Glomerular visceral epithelial cell (primary cell): ENCODE results near the gene MAT2A.
"Not testable (repeated sequence)": the region's sequence is repeated elsewhere in the genome, so short reads cannot be mapped to it uniquely, and the experiment has no call there.

Experiments
- DNase-seq: peaks from one replicate; pipeline ENCODE4 v3.0.0-alpha.2; 2016; ENCODE audit errors: extremely low spot score

Gene MAT2A

DNA sequence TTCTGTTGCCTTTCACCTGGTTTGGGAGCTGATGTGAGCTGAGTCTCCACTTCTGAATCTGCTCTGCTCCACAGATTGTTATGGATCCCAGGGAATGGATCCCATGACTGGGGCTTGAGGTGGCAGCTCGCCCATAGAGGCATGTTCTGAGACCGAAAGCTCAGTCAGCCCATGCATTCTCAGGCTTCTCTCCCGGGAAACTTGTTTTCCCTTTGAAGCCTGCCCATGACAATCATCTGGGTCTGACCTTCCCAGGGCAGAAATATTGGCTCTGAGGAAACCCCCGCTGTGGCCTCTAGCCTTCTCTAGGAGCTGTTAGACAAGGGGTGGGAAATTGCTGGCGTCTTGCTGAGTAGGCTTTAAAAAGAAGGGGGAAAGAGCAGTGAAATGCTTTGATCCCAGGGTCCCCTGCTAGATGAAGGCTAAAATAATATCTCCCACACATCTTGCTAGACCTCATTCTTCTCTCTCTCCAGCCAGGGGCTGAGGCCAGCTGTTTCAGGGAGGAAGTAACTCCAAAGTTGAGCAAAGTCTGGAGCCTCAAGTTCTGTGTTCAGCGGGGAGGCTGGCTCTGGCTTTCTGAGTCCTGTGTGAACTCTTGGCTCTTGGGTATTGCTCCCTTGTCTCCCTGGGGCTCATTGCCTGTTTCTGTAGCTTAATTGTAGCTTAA, 40.4 kb downstream of the MAT2A start:
- no peak for DNase-seq

- DNase-seq, result no peak
Measured at GRCh38 chr2:85580206-85580605, 41.2 kb downstream of the MAT2A start.

DNA sequence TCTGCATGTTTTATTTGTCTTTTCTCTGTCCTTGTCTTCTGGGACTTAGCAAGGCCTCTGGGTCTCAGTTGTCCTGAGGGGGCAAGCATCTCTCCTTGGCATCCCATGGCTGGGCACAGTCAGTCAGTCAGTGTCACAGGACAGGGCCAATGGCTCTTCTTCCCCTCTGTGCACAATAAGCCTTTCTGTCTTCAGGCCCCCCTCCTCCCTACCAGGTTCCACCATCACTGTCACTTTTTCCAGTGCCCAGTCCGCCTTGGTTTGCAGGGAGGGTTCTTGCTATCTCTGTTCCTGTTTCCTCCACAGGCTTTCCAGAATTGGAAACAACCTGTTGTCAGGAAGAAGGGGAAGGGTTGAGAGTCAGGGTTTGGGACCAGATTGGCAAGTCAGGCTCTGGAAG, 43.5 kb downstream of the MAT2A start:
- no peak for DNase-seq

GRCh38 chr2:85583667-85584353, 44.8 kb downstream of the MAT2A start:
- no peak for DNase-seq

- DNase-seq, result no peak
Measured at GRCh38 chr2:85584354-85584856, 45.4 kb downstream of the MAT2A start, which contains the start of gene VAMP5. VAMP5 (plus strand) TSS chr2:85584431; CDS start chr2:85584491, 60 bp downstream.

GRCh38 chr2:85584857-85585780, 46.2 kb downstream of the MAT2A start:
- peak; percentile 77 for DNase-seq

GRCh38 chr2:85585781-85586105, 46.8 kb downstream of the MAT2A start:
- DNase-seq, result peak; percentile 25

DNA sequence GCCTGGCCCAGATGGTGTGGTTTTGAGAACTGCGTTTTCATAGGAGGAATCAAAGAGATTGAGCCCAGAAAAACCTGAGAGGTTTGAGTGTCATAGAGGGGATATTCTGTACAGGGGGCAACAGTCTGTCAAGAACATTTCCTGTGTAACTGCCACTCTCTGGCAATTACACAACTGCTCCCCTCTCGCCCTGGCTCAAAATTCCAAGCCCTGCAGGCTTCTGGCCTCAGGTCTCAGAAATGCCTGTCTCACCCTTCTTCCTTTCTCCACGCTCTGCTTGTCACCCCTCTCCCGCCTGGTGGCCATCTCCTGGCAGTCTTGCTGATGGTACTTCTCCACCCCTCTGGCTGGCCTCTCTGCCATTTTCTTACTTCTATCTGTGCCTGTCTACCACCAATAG, 49.3 kb downstream of the MAT2A start:
- DNase-seq, result no peak

- no peak for DNase-seq
Measured at GRCh38 chr2:85588645-85589044, 49.7 kb downstream of the MAT2A start.

- DNase-seq, result no peak
Measured at GRCh38 chr2:85589181-85589580, 50.2 kb downstream of the MAT2A start.

DNA sequence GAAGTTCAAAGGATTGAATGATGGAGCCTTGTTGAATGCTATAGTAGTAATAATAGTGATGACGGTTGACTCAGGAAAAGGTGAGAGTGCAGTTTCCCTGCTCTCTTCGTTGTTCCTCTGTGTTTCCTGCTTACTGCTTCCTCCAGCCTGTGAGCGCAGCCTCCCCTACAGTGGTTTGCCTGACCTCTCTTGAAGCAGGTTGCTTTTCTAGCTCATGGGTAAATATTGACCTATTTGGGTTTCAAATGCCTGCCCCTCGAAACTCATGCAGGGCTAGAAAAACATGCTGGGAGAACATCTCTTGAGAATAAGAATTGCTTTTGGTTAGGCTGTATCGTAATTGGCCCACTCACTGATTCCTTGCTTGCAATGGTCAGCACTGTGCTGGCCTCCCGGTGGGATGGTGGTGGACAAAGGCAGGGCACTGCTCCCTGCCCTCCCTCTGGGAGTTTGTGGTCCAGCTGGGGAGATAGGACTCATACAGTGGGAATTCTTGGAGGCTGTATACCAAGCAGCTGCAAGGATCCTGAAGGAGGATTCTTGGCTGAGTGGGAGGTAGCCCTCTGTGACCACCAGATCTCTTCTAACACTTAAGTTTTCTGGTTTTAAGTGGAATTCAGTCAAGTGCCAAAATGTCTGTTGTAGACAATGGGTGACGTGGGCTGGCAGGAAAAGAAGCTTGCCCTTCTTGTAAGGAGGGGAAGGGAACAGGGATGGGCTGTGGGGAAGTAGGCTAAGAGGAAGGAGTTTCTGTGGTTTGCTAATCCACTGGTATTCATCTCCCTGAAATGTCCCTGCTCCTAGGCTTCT, 51.2 kb downstream of the MAT2A start:
- DNase-seq, result peak; percentile 47

DNA sequence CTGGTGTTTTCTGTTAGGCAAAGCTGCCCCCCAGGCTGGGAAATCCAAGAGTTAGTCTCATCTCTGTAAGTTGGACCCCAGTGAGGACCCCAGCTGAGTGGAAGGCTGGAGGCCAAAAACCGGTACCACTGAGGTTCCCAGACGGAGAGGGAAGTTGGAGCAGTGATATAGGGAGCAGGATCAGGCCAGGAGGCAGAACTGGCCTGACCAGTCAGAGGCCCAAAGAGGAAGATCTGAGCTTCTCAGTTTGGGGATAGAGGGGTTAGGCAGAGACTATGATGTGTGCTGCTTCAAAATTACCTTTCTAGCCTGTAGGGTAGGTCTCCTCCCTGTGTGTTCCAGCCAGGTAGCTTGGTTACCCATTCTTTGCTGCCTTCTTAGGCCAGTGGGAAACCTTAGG, 52.0 kb downstream of the MAT2A start:
- no peak for DNase-seq

DNA sequence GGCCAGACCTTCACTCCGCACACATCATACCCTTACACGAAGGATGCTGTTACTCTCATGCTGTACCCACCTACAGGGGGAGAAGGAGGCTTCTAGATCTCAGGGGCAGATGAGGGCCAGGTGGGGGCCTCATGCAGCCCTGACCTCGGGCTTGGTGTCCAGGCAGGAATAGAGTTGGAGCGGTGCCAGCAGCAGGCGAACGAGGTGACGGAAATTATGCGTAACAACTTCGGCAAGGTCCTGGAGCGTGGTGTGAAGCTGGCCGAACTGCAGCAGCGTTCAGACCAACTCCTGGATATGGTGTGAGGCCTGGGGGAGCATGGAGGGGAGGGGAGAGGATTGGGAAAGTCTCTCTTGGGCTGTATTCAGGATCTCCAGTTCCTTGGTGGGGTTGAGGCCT, 52.6 kb downstream of the MAT2A start:
- DNase-seq, result no peak

DNA sequence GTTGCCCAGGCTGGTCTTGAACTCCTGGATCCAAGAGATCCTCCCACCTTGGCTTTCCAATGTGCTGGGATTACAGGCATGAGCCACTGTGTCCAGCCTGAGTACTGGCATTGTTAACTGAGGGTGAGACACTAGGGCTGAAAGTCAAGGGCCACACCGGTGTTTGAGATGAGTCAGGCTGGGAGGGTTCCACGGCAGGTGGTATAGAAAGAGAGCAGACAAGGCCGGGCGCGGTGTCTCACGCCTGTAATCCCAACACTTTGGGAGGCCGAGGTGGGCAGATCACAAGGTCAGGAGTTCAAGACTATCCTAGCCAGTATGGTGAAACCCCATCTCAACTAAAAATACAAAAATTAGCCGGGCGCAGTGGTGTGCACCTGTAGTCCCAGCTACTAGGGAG, 53.3 kb downstream of the MAT2A start:
- not testable (repeated sequence) for DNase-seq

- DNase-seq, result no peak
Measured at GRCh38 chr2:85593023-85593422, 54.1 kb downstream of the MAT2A start.
